GM19467 (cell line): ENCODE measurements around the gene CREG1.
"Not testable (repeated sequence)": the region's sequence is repeated elsewhere in the genome, so short reads cannot be mapped to it uniquely, and the experiment has no call there.

Experiments
- ATAC-seq: cut with Tn5 transposase; IDR thresholded peaks from one replicate; pipeline ENCODE4 v1.9.1; 2021; ENCODE audit warnings: mild to moderate bottlenecking, moderate library complexity; ENCODE audit not compliant: unreplicated experiment

CREG1 gene

DNA sequence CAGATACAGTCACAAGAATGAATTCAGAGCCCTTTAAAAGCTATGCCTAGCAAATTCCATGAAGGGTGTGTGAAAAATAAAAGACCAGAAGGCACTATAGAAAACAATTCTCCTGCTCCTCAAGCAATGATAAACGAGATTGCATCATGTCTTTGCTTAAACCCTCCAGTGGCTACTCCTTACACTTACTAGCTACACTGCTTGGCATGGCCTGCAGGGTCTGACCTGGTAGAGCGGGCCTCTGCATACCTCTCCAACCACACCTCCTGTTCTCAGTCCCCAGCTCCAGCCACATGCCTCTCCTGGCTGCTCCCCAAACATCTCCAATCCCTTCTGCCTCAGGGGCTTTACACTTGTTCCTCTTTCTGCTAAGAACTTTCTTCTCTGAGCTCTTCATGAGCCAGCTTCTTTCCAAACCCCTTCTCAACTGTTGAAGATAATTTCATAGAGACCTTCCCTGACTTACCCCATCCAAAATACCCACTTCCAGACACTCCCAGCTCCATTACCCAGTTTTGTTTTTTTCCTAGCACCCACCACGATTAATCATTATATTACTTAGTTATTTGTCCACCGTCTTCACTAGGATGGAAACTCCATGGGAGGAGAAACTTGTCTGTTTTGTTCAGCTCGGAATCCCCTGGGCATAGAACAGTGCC is 11.2 kb upstream of the CREG1 start:
- ATAC-seq: no peak

DNA sequence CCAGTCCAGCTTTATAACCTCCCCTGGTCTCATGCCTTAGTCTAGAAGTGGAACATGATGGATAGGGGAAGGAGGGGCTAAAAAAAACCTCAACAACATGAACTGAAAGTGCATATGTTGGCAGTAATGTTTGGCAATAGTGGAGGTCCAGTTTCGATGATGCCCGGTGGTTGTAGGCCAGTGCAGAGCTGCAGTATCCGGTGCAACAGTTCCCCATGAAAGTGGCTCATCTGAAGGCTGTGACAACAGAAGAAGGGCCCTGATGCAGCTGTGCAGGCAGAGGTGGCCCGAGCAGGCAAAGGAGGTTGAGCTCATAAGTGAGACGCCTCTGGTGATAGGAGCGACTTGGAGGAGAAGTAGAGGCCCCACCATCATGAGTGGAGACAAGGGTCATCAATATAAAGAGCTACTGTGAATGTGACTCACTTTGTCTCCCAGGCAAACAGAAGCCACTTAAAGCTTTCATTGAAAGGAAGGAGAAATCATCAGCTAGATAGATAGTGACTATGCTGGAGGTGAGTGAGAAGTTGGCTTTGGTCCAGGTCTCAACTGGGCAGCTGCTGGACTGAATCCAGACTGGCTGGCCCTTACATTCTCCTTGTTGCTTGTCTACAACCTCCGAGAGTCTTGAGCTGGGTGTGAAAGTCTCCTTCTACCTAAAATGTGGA is 10.2 kb upstream of the CREG1 start:
- ATAC-seq: no peak

DNA sequence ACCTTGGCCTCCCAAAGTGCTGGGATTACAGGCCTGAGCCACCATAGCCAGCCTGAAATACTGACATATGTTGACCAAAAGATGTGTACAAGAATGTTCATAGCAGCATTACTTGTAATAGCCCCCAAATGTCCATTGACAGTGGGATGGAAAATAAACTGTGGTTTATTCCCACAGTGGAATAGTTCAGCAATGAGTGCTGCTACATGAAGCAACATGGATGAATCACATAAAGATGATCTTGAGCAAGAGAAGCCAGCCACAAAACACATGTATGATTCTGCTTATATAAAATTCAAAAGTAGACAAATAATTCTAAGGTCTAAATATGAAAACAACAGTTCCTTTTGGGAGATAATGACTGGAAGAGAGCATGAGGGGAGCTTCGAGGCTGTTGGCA is 9.1 kb upstream of the CREG1 start:
- ATAC-seq: no peak

DNA sequence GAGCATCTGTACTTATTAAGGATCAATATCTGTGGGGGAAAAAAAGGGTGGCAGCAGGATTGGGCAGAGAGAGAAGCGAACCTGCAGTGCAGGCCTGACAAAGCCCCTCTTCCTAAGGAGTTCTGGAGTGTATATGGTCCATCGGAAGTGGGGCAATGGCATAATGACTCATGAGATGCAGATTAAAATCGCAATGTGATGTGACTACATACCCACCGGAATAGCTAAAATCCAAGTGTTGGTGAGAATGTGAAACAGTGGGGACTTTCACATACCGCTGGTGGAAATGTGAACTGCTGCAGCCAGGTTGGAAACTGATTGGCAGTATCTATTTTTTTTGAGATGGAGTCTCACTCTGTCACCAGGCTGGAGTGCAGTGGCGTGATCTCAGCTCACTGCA is 8.2 kb upstream of the CREG1 start:
- ATAC-seq: no peak

DNA sequence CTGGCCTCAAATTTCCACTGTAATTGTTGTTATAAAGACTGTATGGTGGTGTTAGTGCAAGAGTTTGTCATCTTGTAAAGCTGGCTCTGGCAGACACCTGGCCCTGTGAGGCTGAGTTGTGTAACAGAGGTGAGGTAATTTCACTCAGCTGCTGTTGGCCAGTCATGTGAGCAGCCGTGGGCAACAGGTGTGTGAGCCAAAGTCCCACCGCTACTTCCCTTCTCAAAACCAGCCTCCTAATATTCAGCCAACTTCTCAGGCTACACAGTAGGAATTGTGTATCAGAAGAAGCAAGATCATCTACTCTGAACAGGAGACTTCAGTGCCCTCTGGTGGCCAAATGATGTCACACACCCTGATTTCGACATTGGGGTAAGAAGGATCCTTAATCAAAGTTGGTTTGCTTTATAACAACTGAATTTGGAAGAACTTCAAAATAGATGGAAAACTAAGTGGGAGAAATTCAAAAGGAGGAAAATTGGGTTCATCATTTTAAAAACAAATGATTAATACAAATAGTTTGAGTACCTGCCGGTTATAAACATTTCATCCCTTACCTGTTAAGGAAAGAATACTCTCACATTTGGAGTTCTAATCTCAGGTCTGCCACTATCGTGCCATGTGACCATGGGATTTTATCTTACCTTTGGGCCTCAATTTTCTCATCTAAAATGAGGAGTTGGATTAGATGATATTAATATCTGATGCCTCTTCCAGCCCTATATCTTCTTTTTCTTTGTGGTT is 2.6 kb upstream of the CREG1 start:
- ATAC-seq: no peak

DNA sequence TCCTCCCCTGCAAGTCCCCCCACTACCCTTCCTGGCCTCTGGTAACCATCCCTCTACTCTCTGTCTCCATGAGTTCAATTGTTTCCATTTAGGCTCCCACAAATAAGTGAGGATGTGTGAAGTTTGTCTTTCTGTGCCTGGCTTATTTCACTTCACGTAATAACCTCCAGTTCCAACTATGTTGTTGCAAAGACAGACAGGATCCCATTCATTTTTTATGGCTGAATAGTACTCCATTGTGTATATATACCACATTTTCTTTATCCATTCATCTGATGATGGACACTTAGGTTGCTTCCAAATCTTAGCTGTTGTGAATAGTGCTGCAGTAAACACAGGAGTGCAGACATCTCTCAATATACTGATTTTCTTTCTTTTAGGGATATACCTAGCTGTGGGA is 1.5 kb upstream of the CREG1 start:
- not testable (repeated sequence) for ATAC-seq

DNA sequence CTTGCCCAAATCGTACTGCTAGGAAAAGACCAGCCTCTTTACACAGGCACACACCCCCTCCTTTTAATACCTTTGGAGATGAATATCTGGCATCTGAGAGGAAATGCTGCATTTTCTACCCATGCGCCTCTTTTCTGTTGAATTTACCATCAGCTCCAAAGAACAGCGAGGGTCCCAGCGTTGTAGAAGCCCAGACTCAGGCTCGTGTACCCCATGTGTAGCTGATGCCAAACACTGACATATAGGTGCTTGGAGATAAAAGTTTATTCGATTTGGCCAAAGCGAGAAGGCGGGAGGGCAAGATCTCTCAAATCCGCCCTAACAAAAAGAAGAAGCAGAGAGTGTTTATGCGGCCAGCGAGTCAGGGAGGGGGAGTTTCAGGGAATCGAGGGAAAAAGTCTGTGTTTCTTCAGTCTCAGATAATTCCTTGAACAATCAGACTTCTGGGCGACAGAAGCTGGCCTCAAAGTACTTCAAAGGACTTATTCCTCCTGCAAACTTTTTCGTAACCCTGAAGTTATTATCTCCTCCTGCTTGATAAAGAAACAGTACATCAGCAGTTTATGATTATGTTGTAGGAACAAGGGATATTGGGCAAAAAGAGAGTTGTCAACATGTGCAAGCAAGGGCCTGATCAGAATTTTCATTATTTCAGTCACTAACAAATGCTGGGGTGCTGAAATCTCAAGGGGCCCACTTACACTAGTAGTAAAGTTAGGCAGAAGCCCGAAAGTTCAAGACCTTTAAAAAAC is 642 bp upstream of the CREG1 start:
- peak; percentile 3 for ATAC-seq

DNA sequence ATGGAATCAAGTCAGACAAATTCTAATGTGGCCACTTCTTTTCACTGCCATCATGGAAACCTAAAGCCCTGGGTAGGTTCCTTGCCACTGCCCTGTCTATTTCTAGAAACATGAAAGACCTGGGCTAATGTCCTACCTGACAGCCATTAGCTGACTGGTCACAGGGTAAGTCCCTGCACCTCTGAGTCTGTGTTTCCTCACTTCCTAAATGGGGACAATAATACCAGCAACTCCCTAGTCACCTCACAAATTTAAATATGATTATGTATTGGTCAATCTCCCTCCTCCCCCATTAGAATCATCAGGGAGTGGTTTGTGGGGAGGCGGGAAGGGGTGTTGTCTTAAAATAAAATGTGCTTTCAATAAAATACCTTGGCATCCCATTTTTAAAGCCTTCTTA is 2.2 kb downstream of the CREG1 start:
- no peak for ATAC-seq

DNA sequence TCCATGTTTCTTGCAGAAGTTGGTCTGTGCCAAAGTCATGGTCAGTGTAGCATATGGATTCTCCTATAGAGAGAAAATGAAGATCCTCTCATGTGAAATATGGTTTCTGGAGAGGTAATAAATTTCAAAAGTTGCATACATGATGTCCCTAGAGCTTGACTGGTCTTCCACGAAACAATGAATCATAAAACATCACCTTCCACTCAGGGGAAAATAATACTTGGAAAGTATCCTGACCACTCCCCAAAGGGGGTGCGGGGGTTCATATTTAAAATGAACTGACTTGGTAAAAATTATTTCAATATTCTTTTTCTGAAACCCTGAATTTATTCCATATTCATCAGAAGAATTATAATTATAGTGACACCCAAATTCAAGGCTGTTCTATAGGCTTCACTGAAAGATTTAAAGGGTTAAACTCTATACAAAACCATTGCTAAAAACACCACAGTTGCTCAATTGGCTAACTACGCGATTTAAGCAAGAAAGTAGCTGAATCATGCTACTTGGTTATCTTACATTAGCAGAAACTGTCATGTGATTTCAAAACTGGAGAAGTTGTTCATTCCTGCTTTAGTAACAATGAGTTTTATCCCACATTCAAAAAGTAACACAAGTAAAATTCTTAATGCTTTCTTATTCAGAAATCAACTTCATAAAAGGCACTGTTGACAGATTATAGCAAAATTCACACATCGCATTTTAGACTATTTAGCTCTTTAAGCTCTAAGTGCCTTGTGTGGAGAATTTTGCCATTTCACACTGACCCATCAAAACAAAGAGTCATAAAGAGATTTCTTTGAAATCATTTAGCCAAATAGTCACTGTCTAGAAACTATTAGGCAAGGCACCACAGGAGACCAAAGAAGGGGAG is 5.3 kb downstream of the CREG1 start:
- ATAC-seq: no peak

DNA sequence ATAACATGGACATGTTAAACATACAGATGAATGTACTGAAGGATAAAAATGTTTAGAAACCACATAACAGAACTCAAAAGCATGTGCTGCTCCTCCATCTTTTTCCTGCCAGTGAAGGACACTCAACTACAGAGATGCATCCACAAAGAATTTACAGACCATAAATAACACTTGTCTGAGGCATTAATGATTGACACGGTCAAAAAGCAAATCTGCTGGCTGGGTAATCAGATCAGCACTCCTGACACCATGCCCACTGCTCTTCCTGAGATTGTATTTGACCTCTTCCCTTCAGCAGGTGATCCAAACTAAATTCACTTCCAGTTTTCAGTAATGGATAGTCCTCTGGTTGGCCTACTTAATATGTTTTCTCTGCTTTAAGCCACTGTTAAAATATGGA is 6.6 kb downstream of the CREG1 start:
- ATAC-seq: no peak

DNA sequence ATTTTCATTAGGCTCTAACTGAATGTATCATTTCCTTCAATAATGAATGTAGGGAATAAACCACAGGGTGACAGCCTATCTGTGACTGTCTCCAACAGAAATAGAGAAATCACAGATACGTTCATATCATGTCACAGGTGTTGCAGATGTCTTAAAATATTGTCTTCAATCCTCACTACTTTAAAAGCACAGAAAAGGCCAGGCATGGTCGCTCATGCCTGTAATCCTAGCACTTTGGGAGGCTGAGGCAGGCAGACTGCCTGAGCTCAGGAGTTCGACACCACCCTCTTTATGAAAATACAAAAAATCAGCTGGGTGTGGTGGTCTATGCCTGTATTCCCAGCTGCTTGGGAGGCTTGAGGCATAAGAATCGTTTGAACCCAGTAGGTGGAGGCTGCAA is 8.2 kb downstream of the CREG1 start:
- no peak for ATAC-seq

DNA sequence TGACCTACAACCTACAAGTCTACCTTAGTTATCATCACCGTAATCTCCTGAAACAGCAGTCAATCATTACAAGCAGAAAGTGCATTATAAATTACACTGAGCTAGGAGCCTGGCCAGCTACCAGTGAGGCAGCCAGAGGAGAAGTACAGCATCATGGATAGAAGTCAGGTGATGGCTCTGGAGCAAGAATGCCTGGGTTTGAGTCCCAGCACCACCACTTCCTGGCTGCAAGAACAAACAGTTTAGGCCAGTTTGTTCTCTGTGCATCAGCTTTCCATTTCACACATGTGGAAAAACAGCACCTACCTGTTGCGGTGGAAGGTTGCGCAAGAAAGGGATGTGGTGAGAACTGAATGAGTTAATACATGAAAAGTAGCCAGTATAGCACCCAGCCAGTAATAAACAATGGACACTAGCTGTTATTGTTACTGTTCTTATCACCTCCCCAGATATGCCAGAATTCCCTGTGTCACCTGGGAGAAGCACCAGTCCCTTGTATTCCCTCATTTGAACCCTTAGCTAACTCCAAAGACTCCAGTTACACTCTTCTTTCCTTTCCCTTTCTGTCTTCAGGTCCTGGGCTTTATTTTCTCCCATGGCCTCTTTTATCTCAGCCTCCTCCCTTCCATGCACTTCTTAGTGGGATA is 9.0 kb downstream of the CREG1 start:
- ATAC-seq: no peak

DNA sequence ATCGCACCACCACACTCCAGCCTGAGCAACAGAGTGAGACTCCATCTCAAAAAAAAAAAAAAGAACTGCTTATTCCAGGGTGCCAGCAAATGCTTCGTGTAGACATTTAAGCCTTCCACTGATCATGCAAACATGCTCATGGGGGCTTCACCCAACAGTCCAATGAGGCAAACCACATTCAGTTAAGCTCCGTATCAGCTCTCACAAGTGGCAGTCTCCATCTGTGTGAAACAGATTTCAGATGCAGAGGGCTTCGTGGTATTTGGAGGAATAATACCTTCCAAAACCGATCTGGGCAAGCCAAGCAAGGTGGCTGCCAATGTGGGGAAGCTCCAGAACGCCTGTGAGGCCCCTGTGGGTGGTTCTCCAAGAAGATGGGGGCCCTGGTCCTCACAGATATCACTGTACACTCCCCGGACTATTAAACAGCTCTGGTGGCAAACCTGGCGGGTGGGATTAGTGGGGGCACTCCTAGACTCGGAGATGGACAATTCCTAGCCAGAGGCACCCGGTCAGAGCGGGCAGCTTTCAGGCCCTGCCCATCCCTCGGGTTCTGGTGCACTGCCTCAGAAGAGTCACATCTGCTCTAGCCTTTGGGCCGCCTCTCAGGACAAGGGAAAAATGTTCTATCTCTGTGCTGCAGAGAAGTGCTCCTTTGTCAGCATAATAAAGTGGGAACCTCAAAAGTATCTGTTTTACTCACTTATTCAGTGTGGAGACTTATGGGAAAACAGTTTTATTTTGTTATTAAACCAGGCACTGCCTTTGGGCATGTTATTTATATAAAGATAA is 10.2 kb downstream of the CREG1 start:
- no peak for ATAC-seq

DNA sequence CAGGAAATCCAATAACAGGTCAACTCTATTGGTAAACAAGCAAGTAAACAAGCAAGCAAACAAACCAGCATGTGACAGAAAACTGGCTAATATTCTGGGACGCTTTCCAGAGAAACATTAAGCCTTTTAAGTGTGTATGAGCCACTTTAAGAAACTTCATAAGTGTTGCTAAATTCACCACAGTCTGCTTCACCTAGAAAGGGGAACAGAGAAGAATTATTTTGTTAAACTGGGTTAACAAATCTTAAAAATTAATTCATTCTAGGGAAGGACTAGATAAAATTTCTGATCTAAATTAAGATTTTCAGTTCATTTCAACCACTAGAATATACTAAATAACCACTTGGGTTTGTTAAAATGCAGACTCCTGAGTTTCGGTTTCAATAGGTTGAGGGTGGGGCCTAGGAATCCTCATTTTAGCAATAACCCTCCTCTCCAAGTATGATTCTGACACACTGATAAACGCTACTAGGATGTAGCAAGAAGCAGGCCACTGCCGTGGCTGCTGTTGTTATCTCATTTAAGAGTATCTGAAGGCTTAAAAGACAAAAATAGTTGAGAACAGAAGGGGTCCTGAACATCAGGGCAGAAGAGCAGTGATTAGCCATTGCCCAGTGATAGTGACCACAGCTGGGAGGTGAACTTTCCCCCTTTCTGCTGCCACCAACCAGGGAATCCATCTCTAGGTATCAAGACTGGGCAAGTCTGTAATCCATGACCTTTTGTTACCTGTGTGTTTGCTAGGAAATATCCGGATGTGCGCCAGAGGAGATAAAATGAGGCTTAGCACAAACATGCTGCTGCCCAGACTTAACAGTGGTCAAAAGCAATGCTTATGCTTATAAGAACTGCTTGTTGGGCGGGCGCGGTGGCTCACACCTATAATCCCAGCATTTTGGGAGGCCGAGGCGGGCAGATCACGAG is 11.2 kb downstream of the CREG1 start:
- no peak for ATAC-seq

DNA sequence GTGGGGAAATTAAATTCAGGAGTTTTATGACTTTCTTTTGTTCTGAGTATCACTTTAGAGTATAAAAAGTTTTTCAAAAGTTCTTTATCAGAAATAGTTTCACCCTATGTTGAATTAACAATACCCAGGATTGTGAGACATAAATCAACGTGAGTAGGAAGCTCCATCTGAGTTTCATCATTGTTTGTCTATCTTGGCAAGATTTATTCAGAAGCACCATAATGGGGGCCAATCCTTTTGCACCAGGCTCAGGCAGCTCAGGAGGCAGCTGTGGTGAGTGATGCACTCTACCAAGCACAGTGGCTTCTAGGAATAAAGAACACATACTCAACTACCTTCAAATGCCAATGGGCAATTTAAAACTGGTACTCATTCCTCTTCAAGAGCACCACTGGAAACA is 12.0 kb downstream of the CREG1 start:
- ATAC-seq: no peak

DNA sequence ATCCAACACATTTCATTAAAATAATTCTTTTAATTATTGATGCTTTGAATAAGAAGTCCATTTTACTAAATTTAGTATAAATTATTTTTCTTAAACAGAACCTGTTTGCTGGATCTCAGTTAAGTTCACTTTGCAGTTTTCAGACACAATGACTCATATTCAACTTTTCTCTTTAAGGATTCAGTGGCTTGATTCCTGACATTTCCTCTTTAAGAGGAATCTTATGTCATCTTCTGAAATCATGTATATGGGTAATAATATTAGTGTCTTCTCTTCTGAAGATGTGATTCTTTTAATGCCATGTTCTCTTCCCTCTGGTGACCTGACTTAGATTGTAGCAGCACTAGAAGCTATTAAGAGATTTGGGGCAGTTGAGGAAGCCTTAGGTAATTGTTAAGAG is 12.6 kb downstream of the CREG1 start:
- ATAC-seq: no peak

DNA sequence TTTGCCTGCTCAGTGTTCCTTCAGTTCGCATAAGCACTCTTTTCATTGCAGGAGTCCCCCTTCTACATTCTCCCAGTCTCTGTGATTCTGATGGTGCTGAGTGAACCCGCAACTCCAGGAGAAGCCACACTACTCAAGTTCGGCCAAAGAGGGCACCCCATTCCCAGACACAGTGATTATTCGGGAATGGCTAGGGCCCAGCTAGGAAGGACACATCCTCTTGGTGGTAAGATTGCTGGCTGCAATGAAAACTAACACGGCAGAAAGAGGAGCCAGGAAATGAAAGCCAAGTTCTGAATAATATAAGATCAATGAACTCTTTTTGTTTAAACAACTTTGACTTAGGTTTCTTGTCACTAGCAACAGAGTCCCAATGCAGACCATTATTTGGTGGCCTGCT is 14.9 kb downstream of the CREG1 start:
- no peak for ATAC-seq

DNA sequence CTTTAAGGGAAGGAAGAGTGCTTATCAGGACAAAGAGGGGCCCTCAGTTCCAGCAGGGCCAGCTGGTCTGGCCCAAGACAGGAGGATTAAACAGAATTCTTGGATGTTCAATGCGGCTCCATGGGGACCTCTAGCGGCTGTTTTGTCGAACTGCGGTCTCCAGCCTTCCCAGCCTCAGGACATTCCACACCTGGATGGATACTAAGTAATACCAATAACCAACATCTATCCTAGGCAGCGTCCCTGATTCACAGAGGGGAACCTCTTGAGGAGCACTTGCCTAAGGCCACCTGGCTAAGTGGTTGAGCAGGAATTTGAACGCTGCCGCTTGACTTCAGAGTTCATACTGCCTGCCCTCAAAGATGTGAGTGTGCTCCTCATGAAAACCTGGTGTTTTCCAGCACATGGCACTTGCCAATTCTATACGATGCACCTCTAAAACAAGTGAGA is 19.7 kb downstream of the CREG1 start:
- ATAC-seq: peak; percentile 59
